GM13977 (cell line): ENCODE data around the gene PARD3B.

Experiments
- DNase-seq: peaks from one replicate; pipeline ENCODE4 v3.0.0; 2012; ENCODE audit warnings: low spot score
- CTCF ChIP-seq: IDR thresholded peaks from 2 replicates; pipeline ENCODE4 v1.5.1; 2012; ENCODE audit warnings: mild to moderate bottlenecking, control low read depth; ENCODE audit not compliant: insufficient read depth; ENCODE audit errors: extremely low read depth, missing control alignments
- in situ Hi-C: fragments of 300-500 bp; cut with MboI; formaldehyde crosslinking; loops from one replicate; pipeline ENCODE4 v1.12.0; 2022; ENCODE audit warnings: low sequenced_read_pairs, low pct_unique_long_range_greater_than_20kb, mixed read lengths, inconsistent platforms; ENCODE audit not compliant: unreplicated experiment

The PARD3B gene

DNA sequence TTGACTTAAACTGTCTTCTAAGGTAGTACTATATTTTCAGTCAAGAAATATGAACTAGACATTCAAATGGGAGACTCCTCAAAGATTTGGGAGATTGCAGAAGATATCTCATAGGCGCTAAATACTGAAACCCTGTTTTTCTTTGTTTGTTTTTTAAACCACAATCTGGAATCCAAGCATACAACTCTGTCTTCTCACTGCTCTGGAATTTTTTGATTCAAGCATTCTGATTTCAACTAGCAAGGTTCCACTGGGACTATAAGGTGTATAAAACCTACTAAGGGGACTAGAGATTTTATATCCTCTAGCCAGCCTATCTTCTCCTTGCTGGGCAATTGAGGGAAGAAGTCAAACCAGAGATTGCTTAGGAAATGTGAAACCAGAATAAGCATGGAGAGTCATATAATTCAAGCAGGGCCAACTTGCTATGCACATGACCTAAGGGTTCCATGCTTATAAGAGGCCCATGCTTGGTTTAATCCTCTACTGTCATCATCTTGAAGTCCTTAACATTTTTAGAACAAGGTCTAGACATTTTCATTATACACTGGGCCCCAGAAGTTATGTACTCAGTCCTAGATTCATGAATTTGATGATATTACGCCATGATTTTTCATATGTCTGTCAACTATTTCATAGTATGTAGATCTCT is 405.5 kb downstream of the PARD3B start:
- no peak for DNase-seq
- in situ Hi-C loops = no loop called here
- no peak for TF ChIP-seq CTCF

DNA sequence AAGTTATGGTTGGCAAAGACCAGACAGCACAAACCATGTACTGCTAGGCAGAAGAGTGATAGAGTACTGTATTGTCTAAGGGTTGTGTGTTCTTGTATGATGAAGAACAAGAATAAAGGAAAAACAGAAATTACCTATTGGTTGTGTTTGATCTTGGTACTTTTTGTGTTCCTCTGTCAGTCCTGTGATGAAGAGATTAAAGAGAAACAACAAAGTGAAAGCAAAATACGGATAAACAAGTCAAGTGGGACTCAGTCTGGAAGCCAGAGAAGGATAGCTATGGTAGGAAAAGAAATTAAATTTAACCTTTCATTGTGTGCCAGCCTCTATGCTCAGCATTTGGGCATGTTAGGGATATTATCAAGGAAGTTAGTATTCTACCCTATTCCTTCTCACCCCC is 413.1 kb downstream of the PARD3B start:
- in situ Hi-C loops = no loop called here
- no peak for TF ChIP-seq CTCF
- no peak for DNase-seq

- DNase-seq = no peak
- in situ Hi-C loops = no loop called here
- TF ChIP-seq CTCF = no peak
Measured at GRCh38 chr2:204964414-204964813, 419.1 kb downstream of the PARD3B start.

DNA sequence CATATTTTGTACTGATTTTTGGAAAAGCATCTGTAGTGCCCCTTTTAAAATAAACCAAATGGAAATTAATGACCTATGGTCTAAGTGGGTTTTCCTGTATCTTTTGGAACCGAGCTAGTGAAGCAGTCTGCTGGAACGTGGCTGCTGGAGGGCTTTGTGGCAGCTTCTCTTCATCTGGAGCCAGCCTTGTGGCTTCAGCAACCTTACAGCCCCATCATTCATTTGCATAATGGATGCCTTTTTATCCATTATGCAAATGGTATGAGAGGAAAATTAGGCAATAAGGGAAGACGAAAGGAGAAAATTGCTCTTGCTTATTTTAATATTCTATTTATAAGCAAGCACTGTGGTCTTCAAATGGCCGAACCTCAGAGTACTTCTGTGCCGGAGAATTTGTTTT is 421.0 kb downstream of the PARD3B start:
- no peak for TF ChIP-seq CTCF
- DNase-seq = no peak
- in situ Hi-C loops = no loop called here

DNA sequence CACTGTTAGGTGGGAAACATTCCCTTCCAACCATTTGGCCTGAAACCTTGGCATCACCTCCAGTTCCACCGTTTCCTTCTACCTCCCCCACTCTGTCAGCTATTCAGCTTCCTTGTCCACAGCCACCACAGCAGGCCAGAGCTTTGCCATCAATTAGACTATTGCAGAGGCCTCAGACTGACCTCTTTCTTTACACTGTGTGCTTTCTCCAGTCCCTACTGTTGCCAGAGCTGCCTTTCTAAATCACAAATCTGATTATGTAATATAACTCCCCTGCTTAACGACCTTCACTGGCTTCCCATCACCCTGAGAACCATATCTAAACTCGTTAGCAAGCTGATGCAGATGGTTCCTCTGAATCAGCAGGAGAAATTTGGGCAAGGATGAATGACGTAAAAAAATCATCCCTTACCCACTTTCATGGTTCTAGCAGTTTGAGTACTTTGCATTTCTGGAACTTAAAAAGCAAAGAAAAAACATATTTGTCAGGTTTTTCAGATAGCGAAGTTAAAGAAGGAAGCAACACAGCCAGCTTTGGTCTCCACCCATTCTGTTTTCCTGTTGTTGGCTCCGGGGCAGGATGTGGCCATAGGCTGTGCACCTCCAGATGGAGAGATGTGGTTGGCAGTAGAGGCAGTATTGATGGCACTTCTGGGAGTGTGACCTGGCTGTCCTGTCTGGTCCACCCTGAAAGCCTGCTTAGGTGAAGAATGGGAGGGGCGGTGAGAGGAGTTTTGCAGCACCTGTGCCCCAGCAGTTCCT is 422.1 kb downstream of the PARD3B start:
- TF ChIP-seq CTCF = no peak
- in situ Hi-C loops = no loop called here
- DNase-seq = no peak

DNA sequence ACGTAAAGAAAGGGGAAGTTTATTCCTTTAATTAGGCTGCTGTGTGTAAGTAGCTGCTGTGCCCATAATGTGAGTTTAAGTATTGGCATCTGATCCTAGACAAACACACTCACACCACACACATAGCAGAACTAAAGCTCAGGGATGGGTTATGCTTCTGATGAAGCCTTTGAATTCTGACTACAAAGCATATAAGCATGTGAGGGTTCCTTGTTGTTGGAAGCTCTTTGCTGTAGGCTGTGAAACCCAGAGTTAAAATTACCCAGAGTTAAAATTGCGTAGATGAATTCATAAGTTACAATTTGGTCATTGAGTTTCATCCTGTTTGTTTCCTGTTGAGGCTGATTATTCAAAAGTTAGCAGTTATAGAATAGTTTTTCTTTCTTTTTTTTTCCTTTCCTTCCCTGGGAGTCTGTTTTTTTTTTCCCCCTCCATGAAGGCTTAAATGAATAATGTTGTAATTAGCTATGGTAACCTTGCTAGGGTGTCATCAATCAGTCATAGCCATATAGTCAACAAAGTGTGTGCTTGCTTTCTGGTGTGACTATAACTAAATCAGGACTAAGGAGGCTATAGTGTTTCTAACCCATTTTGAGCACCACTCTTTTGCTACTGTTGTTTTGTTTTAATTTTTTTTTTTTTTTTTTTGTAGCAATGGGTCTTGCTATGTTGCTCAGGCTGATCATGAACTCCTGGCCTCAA is 426.1 kb downstream of the PARD3B start:
- no peak for DNase-seq
- in situ Hi-C loops = no loop called here
- TF ChIP-seq CTCF = no peak
